Measurements from ENCODE around the gene CADM3.

CADM3 gene

DNA sequence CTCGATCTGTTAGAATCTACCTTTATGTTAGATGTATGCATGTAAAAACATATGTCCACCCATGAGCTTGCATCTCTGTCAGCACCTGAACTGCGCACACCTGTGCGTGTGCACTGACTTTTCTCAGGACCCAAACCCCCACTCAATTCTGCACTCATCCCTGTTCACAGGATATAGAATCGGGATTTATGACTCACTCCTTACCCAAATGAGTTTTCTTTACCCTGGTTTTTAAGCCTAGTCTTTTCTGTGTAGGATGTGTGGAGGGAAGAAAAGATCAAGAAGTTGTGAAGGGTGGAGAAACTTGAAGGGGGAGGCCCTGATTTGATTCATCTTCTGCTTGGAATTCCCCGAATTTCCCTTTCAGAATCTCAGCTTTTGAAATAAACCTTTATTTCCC is 35.7 kb downstream of the CADM3 start:
- no peak for DNase-seq

GRCh38 chr1:159207774-159208173 is 36.4 kb downstream of the CADM3 start:
- no peak for DNase-seq

- no peak for DNase-seq
These were observed 36.9 kb downstream of the CADM3 start for GRCh38 chr1:159208175-159208825.

DNA sequence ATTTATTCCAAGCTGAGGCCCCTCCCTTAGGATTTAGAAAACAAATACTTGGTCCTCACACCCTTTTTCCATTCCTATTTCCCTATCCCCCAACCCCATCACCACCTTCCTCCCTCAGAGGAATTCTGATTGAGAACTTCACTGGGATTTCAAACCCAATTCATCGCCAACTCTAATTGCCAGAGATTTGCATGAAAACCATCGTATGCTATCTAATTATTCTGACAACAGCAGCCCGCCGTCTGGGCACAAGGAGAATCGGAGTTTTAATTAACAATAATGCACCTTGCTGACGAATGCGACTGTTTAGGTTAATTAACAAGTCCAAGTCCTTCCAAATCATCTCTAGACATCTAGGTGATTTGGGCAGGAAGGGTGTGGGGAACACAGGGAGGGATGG is 37.6 kb downstream of the CADM3 start:
- DNase-seq: no peak

- DNase-seq: peak; percentile 19
These were observed 40.1 kb downstream of the CADM3 start for GRCh38 chr1:159211331-159212136.

DNA sequence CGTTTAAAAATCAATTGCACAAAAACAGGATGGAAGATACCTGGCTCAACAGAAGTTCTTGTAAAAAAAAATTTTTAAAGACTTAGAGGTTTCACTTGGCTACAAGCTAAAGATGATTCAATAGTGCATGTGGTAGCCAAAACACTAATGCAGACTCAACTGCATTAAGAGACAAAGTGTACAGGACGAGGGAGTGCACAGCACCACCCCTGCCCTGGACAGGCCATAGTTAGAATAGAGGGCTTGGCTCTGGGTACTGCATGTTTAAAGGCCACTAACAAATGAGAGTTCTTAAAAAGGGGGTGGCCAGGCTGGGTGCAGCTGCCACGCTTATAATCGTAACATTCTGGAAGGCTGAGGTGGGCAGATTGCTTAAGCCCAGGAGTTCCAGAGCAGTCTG is 41.2 kb downstream of the CADM3 start:
- no peak for DNase-seq

DNA sequence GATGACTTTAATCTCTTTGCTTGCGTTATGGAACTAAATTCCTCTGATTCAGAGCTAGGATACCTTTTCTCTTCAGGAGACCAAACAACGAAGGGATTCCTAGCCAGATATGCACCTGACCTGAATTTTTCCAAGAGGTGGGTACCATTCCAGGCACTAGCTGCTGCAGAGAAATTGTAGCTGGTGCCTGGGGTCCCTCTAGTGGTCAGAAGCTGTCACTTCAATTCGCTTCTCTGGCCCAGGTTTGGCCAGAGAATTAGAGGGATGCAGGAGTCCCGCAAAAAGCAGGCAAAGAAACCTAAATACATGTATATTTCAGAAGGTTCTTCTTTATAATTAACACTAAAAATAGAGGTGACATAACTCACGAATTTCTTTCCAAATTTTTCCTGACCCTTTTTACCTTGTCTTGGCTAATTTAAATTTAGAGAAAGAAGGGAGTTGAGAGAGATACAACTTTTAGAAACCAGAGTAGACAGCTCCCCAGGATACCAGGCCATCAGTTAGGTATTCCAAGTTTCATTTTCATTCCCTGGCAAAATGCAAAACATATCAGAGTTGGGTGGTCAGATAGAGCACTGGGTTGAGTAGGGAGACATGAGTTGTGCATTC is 42.8 kb downstream of the CADM3 start:
- peak; percentile 8 for DNase-seq

GRCh38 chr1:159218649-159219636 is 47.5 kb downstream of the CADM3 start:
- DNase-seq: no peak

GRCh38 chr1:159222075-159222865 is 50.9 kb downstream of the CADM3 start:
- no peak for DNase-seq

DNA sequence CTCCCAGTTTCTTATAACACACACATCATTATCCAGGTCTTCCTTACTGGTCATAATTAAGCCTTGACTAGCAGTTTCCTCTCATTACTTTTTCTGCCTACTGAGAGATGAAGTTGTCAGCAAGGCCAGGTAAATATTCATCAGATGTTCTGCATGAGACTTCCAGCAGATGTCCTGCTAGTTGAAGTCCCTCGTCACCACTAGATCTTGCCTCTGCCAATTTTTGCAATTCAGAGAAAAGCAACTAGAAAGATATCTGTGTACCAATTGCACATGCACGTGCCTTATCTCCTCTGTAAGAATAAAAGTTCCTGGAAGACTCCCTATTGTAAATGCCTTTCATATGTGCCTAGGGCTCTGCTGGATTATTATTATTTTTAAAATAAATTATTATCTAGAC is 51.6 kb downstream of the CADM3 start:
- DNase-seq: no peak

DNA sequence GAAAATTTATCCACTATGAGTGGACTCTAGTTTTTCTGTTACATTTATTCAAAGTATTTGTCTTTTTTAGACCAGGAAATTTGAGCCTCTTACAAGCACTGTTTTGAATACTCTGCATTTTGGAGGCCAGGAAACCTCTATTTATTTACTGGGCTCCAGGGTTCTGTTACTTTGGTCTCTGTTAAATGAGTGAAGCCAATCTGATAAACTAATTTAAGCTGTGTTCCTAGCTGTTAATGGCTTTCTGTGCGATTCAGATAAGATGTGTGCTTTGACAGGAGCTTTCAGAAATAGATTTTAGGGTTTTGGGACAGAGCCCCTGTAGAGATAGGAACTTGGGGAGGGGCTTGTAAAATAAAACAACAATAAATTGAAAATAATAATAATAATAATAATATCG is 57.1 kb downstream of the CADM3 start:
- DNase-seq: no peak

DNA sequence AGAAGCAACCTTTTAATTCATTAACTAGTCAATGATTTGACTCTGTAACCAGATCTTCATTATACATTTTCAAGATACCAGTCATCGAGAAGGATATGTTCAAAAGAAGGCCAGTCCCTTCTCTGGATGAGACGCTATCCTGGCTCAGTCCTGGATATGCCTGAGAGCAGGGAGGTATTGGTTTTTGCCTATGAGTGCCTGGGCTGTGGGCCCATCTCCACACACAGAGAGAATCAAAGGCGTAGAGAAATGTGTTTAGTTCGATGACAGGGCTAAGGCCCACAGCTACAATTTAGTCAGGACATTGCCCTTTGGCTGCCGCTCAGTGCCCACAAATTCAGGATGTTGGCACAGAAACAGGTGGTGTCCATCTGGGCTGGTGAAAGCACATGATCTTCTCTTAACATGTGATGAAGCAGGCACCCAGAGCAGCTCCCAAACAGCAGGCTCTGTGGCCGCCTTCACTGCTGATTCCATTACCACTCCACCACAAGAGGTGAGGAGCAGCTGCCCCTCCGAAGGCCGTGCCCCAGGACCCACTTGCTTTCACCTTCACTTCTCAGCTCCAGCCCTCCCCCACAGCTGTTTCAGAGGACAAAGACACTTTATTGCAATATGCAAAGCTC is 58.0 kb downstream of the CADM3 start:
- no peak for DNase-seq

DNA sequence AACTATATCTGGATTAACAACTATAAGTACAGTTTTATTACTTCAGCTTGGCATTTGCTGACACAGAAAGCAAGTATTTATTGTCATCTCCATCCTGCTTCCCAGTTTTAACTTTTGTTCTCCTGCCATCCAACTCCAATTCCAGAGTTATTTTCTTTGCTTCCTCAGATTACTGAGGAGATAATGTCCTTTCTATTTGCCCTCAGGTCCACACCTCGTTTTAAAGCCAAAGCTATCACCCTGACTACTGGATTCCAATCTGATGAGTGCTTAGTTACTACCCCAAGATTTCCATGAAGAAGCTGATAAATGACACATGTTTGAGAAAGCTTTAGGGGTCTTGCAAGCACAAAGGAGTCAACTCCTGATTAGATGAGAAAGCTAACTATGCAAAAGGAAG is 58.5 kb downstream of the CADM3 start:
- DNase-seq: no peak

GRCh38 chr1:159239551-159240220 is 68.3 kb downstream of the CADM3 start:
- DNase-seq: no peak

- DNase-seq: no peak
These were observed 75.9 kb downstream of the CADM3 start for GRCh38 chr1:159247266-159247665.

DNA sequence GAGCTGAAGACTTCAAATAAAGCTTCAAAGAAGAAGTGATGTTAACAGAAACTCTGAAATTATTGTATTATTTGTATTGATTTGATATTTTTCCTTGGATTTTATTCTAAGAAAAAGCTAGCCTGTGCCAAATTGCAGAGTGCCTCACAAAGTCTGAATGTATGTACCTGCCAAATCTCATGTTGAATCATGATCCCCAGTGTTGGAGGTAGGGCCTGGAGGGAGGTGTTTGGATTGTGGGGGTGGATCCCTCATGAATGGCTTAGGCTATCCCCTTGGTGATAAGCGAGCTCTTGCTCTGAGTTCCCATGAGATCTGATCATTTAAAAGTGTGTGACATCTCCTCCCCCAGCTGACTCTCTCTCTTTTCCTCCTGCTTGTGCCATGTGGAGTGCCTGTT is 76.9 kb downstream of the CADM3 start:
- no peak for DNase-seq

DNA sequence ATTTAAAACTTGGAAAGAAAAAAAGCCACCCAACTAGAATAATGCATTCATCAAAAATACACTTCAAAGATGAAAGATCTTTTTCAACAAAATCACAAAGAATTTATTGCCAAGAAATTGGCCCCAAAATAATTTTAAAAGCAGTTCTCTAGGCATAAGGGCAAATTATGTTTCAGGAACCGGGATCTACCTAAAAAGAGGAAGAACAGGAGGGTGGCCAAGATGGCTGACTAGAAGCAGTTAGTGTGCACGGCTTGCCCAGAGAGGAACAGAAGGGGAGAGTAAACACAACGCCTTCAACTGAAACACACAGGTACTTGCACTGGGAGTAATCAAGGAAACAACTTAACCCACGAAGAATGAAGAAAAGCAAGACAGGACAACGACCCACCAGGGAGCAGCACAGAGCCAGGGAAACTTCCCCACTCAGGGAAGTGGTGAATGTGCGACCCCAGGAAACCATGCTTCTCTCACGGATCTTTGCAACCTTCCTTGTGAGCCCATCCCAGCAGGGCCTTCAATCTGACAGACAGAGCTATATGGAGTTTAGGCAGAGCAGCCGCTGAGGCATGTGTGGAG is 79.3 kb downstream of the CADM3 start:
- DNase-seq: no peak

Data from effector CD4-positive, alpha-beta T cell (primary cell).